ENCODE data around the gene VPS29.
A peak's percentile ranks its signal among the peaks of the same experiment; 100 is the strongest.
"Not testable (repeated sequence)": the region's sequence is repeated elsewhere in the genome, so short reads cannot be mapped to it uniquely, and the experiment has no call there.

Gene VPS29

DNA sequence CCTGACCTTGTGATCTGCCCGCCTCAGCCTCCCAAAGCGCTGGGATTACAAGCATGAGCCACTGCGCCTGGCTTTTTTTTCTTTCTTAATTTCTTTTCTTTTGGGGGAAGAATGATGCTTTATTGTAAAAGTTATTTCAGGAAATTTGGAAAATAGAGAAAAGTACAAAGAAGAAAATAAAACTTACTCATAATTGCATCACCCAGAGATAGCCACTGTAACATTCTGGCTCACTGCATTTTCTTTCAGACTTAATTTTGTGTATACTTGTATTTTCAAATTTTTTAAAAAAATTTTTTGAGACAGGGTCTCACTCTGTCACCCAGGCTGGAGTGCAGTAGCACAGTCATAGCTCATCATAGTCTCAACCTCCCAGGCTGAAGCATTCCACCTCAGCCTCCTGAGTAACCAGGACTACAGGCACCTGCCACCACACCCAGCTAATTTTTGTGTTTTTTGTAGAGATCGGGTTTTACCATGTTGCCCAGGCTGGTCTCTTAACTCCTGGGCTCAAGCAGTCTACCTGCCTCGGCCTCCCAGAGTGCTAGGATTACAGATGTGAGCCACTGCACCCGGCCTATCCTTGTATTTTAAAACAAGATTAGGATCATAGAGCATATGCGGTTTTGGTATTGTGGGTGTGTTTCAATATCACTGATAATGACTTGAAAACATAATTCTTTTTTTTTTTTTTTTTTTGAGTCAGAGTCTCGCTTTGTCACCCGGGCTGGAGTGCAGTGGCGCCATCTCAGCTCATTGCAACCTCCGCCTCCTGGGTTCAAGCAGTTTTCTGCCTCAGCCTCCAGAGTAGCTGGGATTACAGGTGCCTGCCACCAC is 19.2 kb upstream of the VPS29 start:
- DNase-seq = not testable (repeated sequence)

DNA sequence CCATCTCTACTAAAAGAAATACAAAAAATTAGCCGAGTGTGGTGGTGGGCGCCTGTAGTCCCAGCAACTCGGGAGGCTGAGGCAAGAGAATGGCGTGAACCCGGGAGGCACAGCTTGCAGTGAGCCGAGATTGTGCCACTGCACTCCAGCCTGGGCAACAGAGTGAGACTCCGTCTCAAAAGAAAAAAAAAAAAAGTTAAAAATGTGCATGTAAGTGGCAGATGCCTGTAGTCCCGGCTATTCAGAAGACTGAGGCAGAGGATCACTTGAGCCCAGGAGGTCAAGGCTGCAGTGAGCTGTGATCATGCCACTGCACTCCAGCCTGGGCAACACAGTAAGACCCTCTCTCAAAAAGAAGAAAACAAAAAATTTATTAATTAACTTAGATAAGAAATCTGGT is 16.1 kb upstream of the VPS29 start:
- DNase-seq = not testable (repeated sequence)

DNA sequence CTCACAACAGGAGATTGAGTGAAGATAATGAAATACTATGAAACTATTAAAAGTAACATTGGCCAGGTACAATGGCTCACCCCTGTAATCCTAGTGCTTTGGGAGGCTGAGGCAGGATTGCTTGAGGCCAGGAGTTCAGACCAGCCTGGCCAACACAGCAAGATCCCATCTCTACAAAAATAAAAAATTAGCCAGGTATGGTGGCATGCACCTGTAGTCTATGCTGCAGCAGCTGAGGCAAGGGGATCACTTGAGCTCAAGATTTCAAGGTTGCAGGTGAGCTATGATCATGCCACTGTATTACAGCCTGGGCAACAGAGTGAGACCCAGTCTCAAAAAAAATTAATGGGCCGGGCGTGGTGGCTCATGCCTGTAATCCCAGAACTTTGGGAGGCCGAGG is 15.1 kb upstream of the VPS29 start:
- DNase-seq = no peak

DNA sequence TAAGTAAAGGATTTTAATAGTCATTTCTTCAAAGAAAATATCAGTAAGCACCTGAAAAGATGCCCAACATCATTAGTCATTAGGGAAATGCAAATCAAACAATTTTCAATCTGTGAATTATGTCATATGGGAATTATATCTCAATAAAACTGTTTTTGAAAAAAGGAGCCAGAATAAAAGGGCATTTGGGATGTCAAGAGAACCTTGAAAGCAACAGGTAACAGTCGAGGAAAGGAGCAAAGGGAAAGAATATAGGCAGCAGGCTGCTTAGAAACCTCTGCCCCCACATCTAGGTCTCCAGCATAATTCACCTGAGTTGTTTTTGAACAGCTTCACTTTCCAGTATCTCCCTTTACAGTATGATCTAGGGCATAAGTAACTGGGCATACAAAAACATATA is 12.5 kb upstream of the VPS29 start:
- no peak for DNase-seq

DNA sequence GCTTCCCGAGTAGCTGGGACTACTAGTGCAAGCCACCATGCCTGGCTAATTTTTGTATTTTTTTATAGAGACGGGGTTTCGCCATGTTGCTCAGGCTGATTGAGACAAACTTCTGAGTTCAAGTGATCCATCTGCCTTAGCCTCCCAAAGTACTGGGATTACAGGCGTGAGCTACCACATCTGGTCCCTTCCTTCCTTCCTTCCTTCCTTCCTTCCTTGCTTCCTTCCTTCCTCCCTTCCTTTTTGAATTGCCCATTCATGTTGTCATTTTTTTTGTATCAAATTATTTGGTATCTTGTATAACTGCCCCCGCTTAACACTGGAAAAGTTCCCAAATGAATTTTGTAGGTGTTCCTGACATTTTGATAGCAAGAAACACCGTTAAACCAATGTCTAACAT is 11.9 kb upstream of the VPS29 start:
- DNase-seq = no peak

DNA sequence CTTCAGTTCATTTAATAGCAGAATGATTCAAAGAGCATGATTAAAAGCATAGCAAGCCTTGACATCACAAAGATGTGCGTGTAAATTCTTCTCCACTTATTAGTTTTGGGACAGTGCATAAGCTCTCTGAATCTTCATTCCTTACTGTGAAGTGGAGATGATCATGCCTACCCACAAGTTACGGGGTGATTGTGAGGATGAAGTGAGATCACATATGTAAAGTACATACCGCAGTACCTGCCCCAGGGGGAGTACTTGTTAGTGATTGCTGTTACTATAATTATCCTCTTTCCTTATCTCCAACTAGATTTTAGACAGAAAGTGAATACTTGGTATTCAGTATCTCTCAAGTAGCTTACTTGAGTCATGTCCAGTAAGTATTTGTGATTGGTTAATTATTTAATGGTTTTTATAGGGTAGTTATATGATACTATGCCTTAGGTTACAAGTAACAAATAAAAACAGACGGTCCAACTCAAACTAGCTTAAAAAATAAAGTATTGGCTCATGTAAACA is 6.2 kb upstream of the VPS29 start:
- no peak for DNase-seq

DNA sequence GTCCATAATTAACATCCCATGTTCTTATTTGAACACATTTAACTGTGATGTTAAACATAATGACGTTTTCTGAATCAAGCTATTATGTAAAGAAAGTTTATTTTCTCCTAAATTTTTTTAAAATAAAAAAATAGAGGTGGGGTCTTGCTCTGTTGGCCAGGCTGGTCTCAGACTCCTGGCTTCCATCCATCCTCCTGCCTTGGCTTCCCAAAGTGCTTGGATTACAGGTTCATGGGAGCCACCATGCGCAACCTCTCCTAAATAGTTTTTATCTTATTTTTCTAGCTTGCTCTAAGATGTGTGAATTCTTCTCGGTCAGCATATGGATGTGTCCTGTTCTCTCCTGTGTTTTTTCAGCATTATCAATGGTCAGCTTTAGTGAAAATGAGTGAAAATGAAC is 3.4 kb upstream of the VPS29 start:
- DNase-seq = no peak

DNA sequence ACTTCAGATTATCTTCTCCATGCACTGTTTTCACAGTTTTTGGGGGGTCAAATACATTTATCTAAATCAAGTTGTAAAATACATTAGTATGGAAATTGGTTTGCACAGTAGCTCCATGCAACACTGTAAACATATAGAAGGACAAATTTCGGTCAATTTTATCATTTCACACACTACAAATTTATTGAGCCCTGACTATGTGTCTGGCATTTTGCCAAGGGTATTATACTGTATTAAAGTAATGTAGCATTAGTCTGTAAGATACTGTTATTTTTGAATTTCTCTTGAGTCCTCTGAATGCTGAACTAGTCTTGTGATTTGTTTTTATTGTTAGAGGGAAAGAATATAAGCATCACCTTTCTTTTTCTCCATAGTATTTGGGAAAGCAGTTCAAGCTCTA is 1.5 kb upstream of the VPS29 start:
- DNase-seq = no peak

DNA sequence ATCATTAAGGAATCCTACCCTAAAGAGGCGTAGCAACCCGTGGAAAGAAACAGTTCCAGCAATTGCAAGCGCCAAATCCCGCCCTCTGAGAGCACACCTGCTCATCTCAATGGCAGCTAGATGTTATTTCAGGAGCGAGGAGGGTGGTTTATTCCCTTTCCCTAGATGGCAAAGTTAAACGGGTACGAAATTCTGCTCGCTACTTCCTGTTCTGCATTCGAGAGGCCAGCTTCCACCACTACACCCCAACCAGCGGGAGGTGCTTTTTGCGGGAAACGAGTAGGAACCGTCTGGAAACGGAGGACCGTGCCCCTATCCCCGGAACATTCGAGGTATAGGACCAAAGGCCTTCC is 536 bp downstream of the VPS29 start:
- no peak for DNase-seq

DNA sequence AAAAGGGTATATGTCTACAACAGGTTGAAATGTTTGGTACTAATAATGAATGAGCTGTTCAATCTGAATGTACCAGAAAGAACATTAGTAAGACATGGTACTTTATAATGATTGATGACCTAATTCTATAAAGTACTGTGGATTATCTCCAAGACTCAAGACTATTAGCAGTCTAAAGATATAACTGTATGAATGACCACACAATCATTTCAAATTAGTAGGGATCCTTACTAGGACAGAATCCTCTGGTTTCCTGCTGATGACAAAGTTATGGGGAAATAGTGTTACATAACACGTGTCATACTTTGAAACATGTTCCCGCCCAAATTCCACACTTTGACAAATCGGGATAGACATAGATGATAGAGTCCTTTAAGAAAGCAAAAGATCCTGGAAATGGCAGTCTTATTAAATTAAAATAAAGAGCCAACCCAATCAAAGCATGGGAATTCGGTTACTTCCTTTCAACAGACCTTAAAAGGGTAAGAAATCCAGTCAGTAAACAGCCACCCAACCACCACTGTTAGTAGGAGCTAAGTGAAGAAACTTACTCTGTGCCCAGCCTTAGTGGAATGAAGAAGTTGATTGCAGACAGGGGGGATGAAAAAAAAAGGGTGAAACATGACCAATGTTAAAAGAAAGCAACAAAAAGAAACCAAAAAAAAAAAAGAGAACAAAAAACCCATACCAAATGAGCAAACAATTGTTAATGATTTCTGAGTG is 2.8 kb downstream of the VPS29 start:
- no peak for DNase-seq

DNA sequence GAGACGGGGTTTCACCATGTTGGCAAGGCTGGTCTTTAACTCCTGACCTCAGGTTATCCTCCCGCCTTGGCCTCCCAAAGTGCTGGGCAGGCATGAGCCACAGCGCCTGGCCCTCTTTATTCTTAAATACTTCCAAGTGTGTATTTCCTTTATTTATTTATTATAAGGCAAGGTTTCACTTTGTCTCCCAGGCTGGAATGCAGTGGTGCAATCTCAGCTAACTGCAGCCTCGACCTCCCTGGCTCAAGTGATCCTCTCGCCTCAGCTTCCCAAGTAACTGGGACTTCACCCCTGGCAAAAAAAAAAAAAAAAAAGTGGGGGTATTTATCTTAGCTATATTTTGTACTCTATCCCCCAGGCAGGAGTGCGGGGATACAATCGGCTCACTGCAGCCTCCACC is 26.5 kb downstream of the VPS29 start:
- DNase-seq = no peak

DNA sequence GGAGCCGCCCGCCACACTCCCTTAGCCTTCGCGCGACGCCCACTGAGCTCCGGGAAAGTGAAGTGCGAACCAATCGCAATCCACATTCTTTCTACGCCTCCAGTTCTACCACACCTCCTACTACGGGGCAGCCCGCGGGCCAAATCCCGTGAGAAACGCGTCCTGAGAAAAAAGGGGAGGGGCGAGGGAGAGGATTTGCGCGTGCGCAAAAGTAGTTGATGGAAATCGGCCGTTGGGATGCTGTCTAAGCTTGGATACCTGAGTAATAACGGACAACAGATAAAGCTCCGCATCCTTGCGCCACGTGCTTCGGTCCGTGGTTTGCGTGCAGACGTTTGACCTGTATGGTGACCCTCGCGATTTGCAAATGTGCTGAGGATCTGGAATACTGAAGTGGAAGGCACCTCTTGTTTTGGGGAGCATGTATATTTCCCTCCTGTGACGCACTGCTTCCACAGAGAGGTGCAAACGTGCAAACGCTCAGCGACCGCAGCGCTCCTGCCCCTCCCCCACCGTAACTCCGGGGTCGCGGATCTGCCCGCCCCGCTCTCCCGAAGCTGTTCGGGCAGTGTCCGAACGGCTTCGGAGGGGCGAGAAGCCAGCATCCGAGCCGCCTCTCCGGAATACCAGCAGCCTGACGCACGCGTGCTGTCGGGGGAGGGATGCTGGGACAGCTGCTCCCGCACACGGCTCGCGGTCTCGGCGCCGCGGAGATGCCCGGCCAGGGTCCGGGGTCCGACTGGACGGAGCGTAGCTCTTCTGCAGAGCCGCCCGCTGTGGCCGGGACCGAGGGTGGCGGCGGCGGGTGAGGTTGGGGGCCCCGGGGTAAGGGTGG is 33.5 kb downstream of the VPS29 start, which contains the start of the genes FAM216A and GPN3:
Gene FAM216A (plus strand): TSS at position 632 of the 835 bp plus-strand sequence. CDS start 31 bp downstream, at position 663.
Gene GPN3 (minus strand): TSS at position 44 of the 835 bp plus-strand sequence. CDS start 54 bp downstream, outside the sequence.
- DNase-seq = peak; percentile 97

DNA sequence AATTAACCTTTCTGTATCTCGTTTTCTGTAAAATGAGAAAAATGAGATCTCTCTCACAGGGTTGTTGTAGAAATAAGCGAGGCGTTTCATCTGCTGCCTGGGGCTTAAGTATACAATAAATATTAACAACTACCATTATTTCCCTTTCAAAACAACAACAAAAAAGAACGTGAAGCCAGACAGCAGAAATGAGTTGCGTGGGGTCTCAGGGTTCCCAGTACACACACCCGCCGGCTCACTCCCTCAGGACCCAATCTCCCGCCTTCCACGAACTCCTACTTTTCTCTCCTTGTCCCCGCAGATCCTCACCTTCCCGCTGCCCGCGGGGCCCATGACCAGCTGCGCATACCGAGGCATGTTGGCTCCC is 34.1 kb downstream of the VPS29 start:
- no peak for DNase-seq

DNA sequence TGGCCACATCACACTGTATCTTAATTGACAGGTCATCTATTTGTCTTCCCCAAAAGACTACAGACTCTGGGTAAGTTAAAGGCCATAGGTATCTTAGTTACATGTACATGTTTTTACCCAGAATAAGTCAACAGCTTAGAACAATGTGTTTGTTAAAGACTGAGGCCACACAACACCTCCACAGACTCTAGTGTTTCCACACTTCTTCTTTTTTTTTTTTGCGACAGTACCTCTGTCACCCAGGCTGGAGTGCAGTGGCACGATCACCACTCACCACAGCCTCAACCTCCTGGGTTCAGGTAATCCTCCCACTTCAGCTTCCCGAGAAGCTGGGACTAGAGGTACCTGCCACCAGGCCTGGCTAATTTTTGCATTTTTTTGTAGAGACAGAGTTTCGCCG is 35.1 kb downstream of the VPS29 start:
- DNase-seq = peak; percentile 43

DNA sequence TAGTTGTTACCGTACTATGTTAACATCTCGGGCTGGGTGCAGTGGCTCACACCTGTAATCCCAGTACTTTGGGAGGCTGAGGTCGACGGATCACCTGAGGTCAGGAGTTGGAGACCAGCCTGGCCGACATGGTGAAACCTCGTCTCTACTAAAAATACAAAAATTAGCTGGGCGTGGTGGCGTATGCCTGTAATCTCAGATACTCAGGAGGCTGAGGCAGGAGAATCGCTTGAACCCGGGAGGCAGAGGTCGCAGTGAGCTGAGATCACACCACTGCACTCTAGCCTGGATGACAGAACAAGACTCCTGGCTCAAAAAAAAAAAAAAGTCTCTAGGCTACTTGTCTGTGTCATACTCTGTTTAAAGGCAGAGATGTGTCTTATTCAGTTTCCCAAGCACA is 36.1 kb downstream of the VPS29 start:
- DNase-seq = not testable (repeated sequence)

DNA sequence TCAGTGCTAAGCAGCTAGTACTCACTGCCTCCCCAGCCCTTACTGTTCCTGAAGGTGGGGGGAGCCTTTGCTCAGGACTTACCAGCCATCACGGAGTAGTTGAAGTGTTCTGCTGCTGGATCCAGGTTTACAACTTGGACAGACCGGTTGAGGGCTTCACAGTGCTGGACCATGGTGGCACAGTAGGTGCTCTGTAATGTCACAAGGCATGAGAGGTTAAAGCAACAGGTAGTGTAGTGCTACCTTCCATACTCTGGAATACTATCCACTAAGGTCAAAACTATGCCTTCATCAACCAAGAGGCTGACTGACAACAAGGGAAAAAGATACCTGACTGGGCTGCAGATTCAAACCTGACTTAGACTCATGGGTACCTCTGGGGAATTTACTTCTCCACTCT is 36.9 kb downstream of the VPS29 start:
- DNase-seq = no peak

DNA sequence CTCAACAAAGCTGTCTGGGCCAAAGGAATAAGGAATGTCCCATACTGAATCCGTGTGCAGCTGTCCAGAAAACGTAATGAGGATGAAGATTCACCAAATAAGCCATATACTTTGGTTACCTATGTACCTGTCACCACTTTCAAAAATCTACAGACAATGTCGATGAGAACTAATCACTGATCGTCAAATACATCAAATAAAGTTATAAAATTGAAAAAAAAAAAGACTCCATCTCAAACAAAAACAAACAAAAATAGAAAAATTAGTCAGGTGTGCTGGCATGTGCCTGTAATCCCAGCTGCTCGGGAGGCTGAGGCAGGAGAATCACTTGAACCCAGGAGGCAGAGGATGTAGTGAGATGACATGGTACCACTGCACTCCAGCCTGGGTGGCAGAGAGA is 40.7 kb downstream of the VPS29 start:
- not testable (repeated sequence) for DNase-seq

DNA sequence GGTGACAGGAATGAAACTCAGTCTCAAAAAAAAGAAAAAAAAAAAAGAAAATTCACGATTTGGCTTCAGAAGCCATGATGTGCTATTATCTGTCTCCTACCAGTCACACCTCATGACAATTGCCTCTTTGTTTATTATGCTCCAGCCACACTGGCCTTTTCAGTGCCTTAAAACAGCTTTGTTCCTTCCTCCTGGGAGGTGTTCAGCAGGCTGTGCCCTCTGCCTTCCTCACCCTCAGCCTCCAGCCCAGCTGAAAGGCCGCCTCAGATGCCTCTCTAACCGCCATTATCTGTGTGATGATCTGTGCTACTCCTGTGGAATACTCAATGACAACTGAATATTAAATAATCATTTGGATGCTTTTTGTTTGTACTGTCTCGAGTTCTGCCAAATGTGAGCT is 43.2 kb downstream of the VPS29 start:
- DNase-seq = no peak

DNA sequence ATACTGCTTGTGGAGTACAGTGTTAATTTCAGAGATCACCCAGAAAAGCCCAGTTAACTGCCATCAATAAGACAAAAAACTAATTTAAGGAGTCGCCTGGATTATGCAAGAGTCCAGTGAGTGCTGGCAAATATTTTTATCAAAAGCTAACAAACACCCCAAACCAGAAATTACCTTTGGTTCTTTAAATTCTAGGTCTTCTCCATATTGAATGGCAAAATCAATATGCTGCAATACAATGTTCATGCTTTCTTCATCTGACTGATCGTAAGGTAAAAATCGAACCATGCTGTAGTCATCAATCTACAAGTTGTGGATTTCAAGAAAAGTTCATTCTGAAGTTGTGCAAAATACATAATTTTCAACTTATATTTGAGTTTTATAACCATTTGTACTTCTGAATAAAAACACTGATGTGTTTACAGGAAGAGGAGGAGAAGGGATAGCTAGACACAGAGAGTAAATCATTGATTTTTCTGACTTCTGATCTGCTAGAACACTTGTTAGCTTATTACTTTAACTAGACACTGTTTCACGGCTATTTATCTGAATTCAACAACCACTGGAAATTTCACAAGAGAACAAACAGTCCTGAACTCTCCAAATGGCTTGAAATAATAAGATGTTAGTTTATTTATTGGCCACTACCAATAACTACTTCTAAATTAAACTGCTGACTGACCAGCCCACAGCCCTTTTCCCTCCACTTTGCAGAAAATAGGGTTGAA is 48.2 kb downstream of the VPS29 start:
- no peak for DNase-seq

DNA sequence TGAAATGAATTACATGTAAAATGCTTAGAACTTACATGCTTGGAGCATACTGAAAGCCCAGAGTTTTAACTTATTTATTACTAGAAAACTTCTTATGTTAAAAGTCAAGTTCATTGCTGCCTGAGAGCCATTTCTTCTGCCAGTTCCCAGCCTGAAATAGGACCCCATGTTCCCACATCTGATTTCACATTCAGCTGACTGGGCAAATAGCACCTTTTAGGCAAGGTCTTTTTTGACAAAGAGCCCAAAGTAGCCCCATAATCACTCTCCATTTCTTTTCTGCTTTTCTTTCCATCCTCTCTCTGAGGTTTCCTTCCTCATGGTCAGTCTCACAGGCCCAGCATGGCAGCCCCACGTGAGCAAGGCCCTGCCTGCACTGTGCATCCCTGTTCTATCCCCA is 50.6 kb downstream of the VPS29 start:
- DNase-seq = no peak

DNA sequence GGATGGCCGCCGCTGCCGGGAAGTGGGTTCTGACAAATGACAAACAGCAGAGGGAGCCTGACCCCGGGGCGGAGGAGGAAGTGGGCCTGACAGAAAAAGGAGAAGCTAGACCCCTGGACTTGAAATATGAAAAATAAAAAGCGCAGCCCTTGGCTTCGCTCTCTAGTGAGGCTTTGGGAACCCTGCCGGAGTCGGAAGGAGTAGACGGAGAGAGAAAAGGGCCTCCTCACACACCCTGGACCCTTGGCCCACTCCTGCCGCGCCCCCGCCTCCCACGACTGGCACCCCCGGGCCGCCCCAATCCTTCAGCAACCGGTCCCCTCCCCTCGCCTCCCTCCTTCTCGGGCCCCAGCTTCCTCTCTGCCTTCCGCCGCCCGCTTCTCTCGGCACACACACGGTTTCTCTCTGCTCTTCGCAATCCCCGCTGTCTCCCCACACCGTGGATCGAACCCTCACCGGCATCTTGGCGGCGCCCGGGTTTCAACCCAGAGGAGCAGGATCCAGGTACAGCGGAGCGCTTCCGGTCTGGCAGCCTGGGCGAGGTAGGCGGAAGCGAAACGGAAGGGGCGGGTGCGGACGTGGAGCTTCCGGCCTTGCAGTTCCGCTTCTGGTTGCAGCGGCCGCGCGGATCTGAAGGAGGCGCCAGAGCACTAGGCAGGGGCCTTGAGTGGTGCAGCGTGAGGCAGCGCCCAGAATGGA is 52.0 kb downstream of the VPS29 start, which contains the start of gene ARPC3:
Gene ARPC3 (minus strand): TSS at position 539 of the 699 bp plus-strand sequence. CDS start 77 bp downstream, at position 462.
- DNase-seq = peak; percentile 96

DNA sequence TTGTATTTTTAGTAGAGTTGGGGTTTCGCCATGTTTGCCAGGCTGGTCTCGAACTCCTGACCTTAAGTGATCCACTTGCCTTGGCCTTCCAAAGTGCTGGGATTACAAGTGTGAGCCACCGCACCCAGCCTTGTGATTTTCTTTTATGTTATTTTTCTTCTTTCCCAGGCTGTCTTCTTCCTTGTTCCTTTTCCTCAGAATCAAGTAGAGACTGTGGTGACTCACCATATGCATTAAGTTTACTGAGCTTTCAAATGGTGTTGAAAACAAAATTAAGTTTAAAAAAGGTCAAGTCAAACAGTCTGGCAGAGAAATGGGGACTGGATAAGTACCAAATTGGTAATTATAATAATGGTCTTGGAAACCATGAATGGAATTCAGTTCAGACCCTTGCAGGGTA is 57.5 kb downstream of the VPS29 start:
- DNase-seq = no peak

All from activated CD8-positive, alpha-beta memory T cell treated with anti-CD3 and anti-CD28 coated beads for 24 hours (primary cell).